T47D (cell line): ENCODE measurements around the gene TBX1.

Source experiments
- DNase-seq, 2 experiments: peaks; one replicate each; pipeline versions ENCODE4 v3.0.0 to v3.0.0-alpha.2; 2011 to 2012; ENCODE audit warnings: low read depth in 1 of 2, low spot score in 1 of 2
- JUND ChIP-seq: IDR thresholded peaks from 2 replicates; pipeline ENCODE4 v1.6.1; 2012; ENCODE audit warnings: low read depth
- in situ Hi-C: cut with HindIII; loops from 2 replicates; pipeline ENCODE4 v1.10.0; 2016; ENCODE audit warnings: low sequenced_read_pairs, low pct_unique_long_range_greater_than_20kb

The TBX1 gene

DNA sequence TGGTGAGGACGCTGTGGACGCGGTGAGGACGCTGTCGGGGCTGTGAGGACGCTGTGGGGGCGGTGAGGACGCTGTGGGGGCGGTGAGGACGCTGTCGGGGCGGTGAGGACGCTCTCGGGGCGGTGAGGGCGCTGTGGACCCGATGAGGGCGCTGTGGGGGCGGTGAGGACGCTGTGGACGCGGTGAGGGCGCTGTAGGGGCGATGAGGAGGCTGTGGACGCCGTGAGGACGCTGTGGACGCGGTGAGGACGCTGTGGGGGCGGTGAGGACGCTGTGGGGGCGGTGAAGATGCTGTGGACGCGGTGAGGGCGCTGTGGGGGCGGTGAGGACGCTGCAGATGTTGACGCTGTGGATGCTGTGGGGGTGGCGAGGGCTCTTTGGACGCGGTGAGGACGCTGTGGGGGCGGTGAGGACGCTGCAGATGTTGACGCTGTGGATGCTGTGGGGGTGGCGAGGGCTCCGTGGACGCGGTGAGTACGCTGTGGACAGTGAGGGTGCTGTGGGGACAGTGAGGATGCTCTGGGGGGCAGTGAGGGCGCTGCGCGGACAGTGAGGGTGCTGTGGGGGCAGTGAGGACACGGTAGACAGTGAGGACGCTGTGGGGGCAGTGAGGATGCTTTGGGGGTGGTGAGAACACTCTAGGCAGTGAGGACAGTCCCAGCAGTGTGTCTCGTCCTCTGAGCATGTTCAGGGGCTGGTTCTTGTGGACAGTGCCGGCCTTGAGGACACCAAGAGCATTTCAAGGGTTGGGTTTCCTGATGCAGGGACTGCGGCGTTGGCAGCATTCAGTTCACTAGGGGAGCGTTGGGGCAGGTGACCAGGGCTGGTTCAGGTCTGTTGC, 33.0 kb upstream of the TBX1 start:
- in situ Hi-C loops: no loop called here
- DNase-seq: no peak
- TF ChIP-seq JUND: no peak

- TF ChIP-seq JUND: no peak
- no peak for DNase-seq
- in situ Hi-C loops: no loop called here
These were observed 32.3 kb upstream of the TBX1 start for GRCh38 chr22:19728271-19728670.

GRCh38 chr22:19728836-19729235, 31.7 kb upstream of the TBX1 start:
- no peak for DNase-seq
- in situ Hi-C loops: no loop called here

DNA sequence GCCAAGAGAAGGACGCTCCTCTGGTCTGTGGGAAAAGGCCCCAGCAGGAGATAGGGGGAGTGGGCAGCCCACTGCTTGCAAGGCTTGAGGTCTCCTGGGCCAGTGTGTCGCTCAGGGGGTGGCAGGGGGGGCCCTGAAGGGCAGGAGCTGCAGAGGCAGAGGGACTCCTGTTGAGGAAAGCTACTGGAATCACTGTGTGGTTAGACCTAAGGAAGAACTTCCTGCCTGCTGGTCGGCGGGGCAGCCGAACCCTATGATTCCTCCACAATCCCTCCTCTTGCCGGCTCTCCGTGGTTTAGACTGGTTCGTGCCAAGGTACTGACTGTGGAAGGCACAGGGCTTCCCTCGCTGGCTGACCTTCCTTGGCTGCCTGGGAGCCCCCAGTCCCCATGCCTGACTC, 31.1 kb upstream of the TBX1 start:
- DNase-seq: no peak
- no peak for TF ChIP-seq JUND
- in situ Hi-C loops: no loop called here

More at GRCh38 chr22:19728836-19729235, 31.7 kb upstream of the TBX1 start:
- no peak for TF ChIP-seq JUND

DNA sequence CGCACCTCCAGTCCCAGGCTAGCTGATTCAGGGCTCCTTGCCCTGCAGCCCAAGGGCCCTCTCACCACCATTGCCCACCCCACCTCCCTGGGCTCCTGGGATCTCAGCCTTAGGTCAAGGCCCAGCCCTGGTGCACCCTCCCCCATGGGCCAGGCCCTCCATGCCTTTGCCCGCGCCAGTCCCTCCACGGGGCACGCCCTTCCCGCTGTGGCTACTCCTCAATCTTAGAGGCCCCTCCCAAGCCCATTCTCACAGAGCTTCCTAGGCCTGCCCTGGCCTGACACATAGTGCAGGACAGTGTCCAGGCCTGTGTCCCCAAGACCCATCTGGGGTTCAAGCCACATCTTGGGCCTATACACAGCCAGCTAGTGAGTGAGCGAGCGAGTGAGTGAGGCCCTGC, 30.4 kb upstream of the TBX1 start:
- TF ChIP-seq JUND: no peak
- in situ Hi-C loops: no loop called here
- no peak for DNase-seq

DNA sequence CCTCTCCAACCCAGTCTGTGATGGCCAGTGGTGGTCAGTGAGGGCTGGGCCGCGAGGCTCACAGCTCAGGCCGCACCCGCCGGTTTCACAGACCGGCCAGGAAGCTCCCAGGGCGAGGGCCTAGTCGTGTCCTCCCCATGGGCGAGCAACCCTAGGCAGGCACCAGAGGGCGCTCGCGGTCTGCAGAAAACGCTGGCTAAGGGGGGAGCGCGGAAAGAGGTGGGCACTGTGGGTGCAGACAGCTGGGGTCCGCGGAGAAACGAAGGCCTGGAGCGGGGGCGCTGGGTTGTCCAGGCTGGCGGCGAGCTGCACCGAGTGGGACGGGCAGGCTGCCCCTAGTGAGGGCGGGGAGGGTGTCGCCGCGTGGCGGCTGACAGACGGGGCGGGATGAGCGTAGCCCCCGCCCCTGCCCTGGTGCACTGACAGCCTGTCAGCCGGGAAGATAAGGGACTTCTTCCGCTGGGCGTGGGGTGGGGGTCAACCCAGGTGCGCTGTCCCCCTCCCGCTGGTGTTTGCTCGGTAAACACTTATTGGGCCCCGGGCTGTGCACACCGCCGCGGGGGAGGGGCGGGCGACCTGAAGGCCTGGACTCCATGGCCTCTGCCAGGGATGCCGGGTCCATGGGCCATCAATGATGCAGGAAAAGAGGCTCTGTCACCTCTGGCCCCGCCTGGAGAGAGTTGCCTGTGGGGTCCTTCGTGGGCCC, 29.8 kb upstream of the TBX1 start:
- DNase-seq: peak; percentile 70 to 73
- no peak for TF ChIP-seq JUND
- in situ Hi-C loops: no loop called here

DNA sequence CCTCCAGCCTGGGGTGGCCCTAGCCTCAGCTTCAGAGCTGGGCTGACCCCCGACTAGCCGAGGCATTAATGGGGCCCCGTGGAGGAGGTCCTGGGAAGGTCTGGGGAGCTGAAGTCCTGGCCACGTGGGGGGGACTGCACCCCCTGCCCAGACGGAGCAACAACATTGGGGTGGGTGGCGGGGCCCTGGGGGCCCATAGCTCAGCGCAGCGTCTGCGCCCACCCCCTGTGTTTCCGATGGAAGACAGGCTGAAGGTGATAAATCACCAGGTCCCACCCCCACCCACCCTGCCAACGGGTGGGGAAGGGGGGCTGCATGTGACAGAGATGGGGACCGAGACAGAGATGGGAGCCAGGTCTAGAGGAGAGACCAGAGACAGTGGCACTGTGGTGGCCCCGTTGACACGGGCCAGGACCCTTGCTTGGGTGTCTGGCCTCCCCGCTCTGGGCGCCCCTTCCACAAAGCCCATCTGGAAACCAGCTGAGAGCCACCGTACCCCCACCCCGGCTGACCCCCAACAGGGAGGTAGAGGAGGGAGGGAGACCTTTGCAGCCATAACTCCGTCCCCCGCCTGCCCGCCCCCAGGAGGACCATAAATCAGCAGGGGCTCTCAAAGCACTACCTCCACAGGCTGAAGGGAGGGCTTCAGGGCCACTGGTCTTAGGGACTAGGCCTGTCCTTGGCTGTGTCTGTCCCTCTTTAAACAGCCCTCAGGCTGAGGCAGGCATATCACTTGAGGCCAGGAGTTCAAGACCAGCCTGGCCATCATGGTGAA, 29.0 kb upstream of the TBX1 start:
- DNase-seq: no peak
- in situ Hi-C loops: no loop called here
- TF ChIP-seq JUND: no peak

DNA sequence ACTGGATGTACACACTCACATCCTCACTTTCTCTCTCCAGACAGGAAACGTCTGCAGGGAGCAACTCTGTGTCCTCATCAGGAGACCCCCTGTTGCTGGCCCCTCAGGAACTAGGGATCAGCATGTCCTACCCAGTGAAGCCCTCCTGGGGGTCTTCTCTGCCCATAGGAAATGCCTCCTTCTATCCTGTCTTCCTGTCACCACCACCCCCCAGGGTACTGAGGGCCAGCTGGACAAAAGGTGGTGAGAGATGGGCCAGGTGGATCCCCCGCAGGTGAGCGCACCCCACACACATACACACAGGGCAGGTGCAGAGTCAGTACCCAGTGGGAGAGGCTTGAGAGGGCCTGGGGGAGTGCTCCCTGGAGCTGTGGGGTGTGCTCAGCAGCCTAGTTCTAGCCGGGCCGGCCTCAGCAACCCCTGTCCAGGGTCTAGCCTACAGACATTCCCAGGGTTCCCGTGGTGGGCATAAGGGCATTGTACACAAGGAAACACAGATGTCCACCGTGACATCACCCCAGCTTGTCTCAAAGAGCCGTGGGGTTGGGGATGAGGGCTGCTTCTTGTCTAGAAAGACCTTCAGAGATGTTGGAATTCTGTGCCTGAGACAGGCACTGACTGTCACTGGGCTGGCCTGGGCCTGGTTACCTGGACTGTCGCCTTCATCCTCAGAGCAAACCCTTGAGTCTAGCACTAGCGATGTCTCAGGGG, 28.0 kb upstream of the TBX1 start:
- no peak for TF ChIP-seq JUND
- in situ Hi-C loops: no loop called here
- no peak for DNase-seq

DNA sequence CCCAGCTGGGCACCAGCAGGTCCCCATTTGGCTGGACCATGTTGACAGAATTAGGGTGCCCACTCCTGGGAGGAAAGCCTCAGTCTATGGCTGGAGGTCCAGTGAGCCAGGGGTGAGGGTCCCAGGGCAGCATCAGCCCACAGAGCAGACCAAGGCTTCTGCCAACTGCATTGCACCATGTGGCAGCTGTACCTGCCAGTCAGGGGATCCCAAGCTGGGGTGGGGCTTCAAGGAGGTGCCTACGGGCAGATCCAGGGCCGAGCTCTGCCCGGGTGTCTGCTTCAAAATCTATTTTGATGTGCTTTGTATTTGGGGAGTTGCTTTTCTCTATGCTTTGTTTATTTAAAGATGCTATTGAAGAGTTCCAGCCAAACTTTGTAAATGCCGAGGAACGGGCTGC, 26.8 kb upstream of the TBX1 start:
- in situ Hi-C loops: no loop called here
- TF ChIP-seq JUND: no peak
- no peak for DNase-seq

DNA sequence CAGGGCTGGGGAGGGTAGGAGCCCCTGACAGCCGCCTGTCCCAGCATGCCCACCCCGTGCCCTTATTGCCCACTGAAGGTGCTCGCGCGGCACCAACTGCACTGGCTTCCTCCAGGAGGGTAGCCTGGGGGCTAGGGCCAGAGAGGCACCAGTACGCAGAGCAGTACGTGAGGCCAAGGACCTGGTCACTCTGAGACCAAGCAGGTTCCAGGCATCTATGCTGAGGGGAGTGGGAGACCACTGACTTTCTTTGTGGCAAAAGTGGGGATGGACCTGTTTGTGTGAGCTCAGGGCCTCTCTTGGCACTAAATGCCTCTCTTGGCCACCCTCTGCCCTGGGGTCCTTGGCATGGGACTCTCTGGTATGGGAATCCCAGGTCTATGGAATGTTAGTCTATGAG, 26.4 kb upstream of the TBX1 start:
- in situ Hi-C loops: no loop called here
- no peak for TF ChIP-seq JUND
- no peak for DNase-seq

DNA sequence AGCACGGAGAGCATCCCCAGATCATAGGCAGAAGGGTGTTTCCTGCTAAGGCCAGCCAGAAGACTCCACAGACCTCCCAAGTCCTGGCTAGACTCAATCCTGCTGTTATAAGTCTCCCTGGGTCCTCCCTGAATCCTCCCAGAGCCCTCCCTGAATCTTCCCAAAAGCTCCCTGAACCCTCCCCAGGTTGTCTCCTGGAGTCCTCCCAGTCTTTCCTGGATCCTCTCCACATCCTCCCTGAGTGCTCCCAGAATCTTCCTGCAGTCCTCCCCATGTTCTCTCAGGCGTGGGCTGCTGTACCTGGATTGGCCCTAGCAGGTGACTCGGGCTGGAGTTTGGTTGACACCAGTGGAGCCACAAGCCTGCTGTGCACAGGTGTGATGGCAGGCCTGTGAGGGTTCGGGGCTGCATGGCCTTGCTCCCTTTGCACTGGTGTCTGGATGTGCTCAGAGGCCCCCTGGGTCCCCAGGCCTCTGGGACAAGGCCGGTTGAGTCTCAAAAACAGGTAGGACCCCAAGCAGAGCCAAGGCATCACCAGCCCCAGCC, 25.7 kb upstream of the TBX1 start:
- no peak for DNase-seq
- in situ Hi-C loops: no loop called here
- TF ChIP-seq JUND: no peak

DNA sequence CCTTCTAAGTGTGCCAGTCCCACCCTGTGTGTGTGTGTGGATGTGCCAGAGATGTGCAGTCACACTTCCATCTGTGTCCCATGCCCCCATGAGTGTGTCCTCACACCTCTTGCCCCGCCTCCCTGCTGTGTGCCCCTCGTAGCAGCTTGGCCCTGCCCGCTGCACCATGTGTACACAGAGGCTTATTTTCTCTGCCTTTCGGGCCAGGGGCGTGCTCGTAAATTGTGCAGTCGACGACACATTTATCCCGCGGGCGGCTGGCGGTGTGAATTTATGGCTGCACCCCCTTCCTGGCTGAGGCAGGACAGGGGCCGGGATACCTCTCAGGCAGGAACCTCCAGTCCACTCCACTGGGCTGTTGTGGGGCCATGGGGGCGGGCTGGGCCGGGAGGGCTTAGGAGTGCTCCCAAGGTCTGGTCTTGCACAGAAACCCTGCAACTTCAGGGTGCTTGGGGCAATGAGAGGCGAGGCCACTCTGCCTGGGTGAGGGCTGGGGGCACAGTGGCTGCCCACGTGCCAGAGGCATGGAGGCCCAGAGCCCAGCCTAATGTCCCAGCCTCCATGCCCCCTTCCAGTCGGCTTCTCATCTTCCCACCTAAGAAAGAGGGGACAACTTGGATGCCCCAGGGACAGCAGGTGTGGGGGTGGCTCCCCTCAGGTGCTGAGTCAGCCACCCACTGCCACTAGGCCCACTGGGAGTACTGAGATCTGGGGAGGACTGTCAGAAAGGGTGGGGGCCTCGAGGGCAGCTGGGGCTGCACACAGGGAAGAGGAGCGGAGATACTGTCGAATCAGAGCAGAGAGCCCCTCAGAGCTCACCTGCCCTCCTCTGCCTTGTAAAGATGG, 24.7 kb upstream of the TBX1 start:
- in situ Hi-C loops: no loop called here

More for the DNA sequence above, 24.7 kb upstream of the TBX1 start:
- no peak for TF ChIP-seq JUND
- DNase-seq: no peak
